ENCODE measurements around the gene NCAPD3. TPM values are rescaled to one million over a fixed set of nuclear protein-coding genes. Genes with fewer than 3 reads are reported as not detected.

NCAPD3 gene
- polyA plus RNA-seq, 3 donors, result 4.0 to 15.2 (median 6.0) TPM

DNA sequence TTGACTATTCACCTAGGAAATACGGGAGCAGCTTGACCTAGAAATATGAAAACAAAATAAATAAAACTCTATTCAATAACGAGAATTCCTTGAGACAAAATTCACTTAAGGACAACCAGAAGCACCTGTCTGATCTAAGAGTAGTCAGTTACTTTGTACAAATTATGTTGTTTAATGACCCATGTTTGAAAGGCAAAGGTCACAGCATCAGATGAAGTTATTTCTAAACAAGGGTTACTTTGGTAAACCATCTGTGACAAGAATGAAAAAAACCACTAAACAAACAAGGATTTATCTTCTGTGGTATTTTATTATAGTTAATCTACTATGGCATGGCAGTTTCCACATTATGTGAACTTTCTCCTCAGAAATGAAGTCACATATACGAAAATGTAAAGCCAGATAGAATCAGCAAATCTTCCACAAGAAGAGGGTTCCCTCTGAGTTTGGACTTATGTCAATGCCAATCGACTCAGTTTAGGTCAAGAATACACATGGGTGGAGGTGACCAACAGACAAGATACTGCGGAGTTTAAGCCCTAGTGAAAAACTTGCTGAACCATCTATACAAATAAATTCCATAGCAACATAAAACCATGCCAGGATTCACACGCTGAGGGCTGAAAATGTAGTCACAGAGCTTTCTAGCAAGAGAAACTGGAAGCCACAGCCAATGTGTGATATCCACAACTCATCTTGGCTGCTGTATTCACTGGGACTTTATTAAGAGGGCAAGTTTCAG, 53.4 kb downstream of the NCAPD3 start:
- DNase-seq, result no peak

GRCh38 chr11:134164490-134165370, 59.0 kb downstream of the NCAPD3 start:
- no peak overlapping the region for H3K4me2 ChIP-seq (replicated peaks; ENCODE audit: extremely low read depth, low read length, poor library complexity, severe bottlenecking)
- H3K79me2 ChIP-seq (ENCODE audit: insufficient read depth, low read length), result no peaks in the 10 kb centered on the region
- TF ChIP-seq, protein P1, sequence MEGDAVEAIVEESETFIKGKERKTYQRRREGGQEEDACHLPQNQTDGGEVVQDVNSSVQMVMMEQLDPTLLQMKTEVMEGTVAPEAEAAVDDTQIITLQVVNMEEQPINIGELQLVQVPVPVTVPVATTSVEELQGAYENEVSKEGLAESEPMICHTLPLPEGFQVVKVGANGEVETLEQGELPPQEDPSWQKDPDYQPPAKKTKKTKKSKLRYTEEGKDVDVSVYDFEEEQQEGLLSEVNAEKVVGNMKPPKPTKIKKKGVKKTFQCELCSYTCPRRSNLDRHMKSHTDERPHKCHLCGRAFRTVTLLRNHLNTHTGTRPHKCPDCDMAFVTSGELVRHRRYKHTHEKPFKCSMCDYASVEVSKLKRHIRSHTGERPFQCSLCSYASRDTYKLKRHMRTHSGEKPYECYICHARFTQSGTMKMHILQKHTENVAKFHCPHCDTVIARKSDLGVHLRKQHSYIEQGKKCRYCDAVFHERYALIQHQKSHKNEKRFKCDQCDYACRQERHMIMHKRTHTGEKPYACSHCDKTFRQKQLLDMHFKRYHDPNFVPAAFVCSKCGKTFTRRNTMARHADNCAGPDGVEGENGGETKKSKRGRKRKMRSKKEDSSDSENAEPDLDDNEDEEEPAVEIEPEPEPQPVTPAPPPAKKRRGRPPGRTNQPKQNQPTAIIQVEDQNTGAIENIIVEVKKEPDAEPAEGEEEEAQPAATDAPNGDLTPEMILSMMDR (IDR thresholded peaks at IDR 0.05), result no peak
- no peak overlapping the region for H3K9ac ChIP-seq (ENCODE audit: insufficient read depth, low read length, poor library complexity, severe bottlenecking)
- Mint-ChIP-seq H3K27me3 (ENCODE audit: low read depth in 3 of 3) (peaks cover 0 to 2% (median 0%) of the 10 kb centered on the region in 3 donors), H3K4me1 (no peaks in the 10 kb centered on the region), H3K9me3 (peaks cover 0 to 3% (median 2%) of the 10 kb centered on the region in 7 donors), H3K4me3 (no peak overlapping the region), H3K27ac (peak overlapping the region in 1 of 7 donors; percentile 15), H3K36me3 (peaks cover 80 to 91% of the 10 kb centered on the region in 2 donors)
- intact Hi-C loops (cut with micrococcal nuclease), result no loop called here
- no peak overlapping the region for H3K27ac ChIP-seq (ENCODE audit: low read depth in 1 of 2, low read length in 2 of 2)
- no peak overlapping the region for H2AFZ ChIP-seq (ENCODE audit: insufficient read depth, low read depth, low read length, poor library complexity, severe bottlenecking)
- no peaks in the 10 kb centered on the region for H3K4me1 ChIP-seq (ENCODE audit: control insufficient read depth in 1 of 2, insufficient read depth in 2 of 2, low read length in 2 of 2)
- 91% methylated on average over 9 of the region's 11 CpGs for WGBS (ENCODE audit: insufficient coverage)
- H4K20me1 ChIP-seq (ENCODE audit: insufficient read depth, low read length), result no peaks in the 10 kb centered on the region
- H3K4me3 ChIP-seq (replicated peaks in 1 of 3; ENCODE audit: low read depth in 2 of 3, low read length in 3 of 3), result no peak overlapping the region
- no peak for DNase-seq
- H3K36me3 ChIP-seq (replicated peaks in 1 of 2; ENCODE audit: control insufficient read depth in 1 of 2, insufficient read depth in 2 of 2, low read length in 2 of 2), result peaks cover 68 to 84% of the 10 kb centered on the region in 2 donors
- H3K27me3 ChIP-seq (ENCODE audit: control insufficient read depth in 2 of 2, insufficient read depth in 2 of 2, low read length in 2 of 2), result no peaks in the 10 kb centered on the region
- no peaks in the 10 kb centered on the region for H3K9me3 ChIP-seq (replicated peaks in 1 of 2; ENCODE audit: control insufficient read depth in 1 of 2, insufficient read depth in 1 of 2, low read length in 2 of 2)

More for the DNA sequence above, 53.4 kb downstream of the NCAPD3 start:
- Mint-ChIP-seq H3K27me3 (ENCODE audit: low read depth in 3 of 3) (no peaks in the 10 kb centered on the region), H3K4me3 (no peak overlapping the region), H3K4me1 (no peaks in the 10 kb centered on the region), H3K27ac (no peak overlapping the region), H3K9me3 (peaks cover 0 to 3% (median 0%) of the 10 kb centered on the region in 7 donors), H3K36me3 (peaks cover 71 to 90% of the 10 kb centered on the region in 2 donors)
- Histone ChIP-seq H4K20me1 (ENCODE audit: insufficient read depth, low read length) (no peaks in the 10 kb centered on the region), H3K27me3 (ENCODE audit: control insufficient read depth in 2 of 2, insufficient read depth in 2 of 2, low read length in 2 of 2) (no peaks in the 10 kb centered on the region), H3K4me1 (ENCODE audit: control insufficient read depth in 1 of 2, insufficient read depth in 2 of 2, low read length in 2 of 2) (no peaks in the 10 kb centered on the region), H3K4me3 (replicated peaks in 1 of 3; ENCODE audit: low read depth in 2 of 3, low read length in 3 of 3) (no peak overlapping the region), H3K27ac (ENCODE audit: low read depth in 1 of 2, low read length in 2 of 2) (no peak overlapping the region), H3K79me2 (ENCODE audit: insufficient read depth, low read length) (no peaks in the 10 kb centered on the region), H3K4me2 (replicated peaks; ENCODE audit: extremely low read depth, low read length, poor library complexity, severe bottlenecking) (no peak overlapping the region), H3K9me3 (replicated peaks in 1 of 2; ENCODE audit: control insufficient read depth in 1 of 2, insufficient read depth in 1 of 2, low read length in 2 of 2) (no peaks in the 10 kb centered on the region), H3K9ac (ENCODE audit: insufficient read depth, low read length, poor library complexity, severe bottlenecking) (no peak overlapping the region), H3K36me3 (replicated peaks in 1 of 2; ENCODE audit: control insufficient read depth in 1 of 2, insufficient read depth in 2 of 2, low read length in 2 of 2) (peaks cover 56 to 83% of the 10 kb centered on the region in 2 donors), H2AFZ (ENCODE audit: insufficient read depth, low read depth, low read length, poor library complexity, severe bottlenecking) (no peak overlapping the region)
- no CpG with 5 or more reads among the region's 6 CpGs for whole genome bisulfite sequencing (ENCODE audit: insufficient coverage)
- TF ChIP-seq, protein P1 (IDR thresholded peaks at IDR 0.05), result no peak
- intact Hi-C loops (cut with micrococcal nuclease), result no loop called here

Data from CD14-positive monocyte (primary cell).